Mammary epithelial cell (primary cell): ENCODE measurements around the gene SYT7.

ENCODE experiments used
- CTCF ChIP-seq, 2 donors: IDR thresholded peaks in 1 of 2; conservative IDR thresholded peaks in 1 of 2; 2 replicates each; pipeline ENCODE4 v1.5.1; 2011 to 2012; ENCODE audit warnings: inconsistent platforms in 2 of 2, low read length in 2 of 2, mild to moderate bottlenecking in 2 of 2, control low read depth in 1 of 2, low read depth in 1 of 2; ENCODE audit not compliant: insufficient read depth in 1 of 2; ENCODE audit errors: extremely low read depth in 1 of 2
- EZH2 ChIP-seq: IDR thresholded peaks from 2 replicates; pipeline ENCODE4 v1.6.1; 2012; ENCODE audit warnings: low read length, inconsistent platforms, borderline replicate concordance

- TF ChIP-seq CTCF (conservative IDR thresholded peaks at IDR 0.05 in 1 of 2, IDR thresholded peaks at IDR 0.05 in 1 of 2; ENCODE audit: extremely low read depth in 1 of 2, insufficient read depth in 1 of 2, low read depth in 1 of 2, low read length in 2 of 2) (no peak), EZH2 (no peak)
Measured at GRCh38 chr11:61625525-61625924, 44.6 kb upstream of the SYT7 start.
